ENCODE data around the gene SCARF2. TPM values are rescaled to one million over a fixed set of nuclear protein-coding genes. Genes with fewer than 3 reads are reported as not detected.
"Not testable (repeated sequence)": the region's sequence is repeated elsewhere in the genome, so short reads cannot be mapped to it uniquely, and the experiment has no call there.

Gene SCARF2
- polyA plus RNA-seq, 12 donors = 8.8 to 23.4 (median 13.0) TPM; not detected in 1

DNA sequence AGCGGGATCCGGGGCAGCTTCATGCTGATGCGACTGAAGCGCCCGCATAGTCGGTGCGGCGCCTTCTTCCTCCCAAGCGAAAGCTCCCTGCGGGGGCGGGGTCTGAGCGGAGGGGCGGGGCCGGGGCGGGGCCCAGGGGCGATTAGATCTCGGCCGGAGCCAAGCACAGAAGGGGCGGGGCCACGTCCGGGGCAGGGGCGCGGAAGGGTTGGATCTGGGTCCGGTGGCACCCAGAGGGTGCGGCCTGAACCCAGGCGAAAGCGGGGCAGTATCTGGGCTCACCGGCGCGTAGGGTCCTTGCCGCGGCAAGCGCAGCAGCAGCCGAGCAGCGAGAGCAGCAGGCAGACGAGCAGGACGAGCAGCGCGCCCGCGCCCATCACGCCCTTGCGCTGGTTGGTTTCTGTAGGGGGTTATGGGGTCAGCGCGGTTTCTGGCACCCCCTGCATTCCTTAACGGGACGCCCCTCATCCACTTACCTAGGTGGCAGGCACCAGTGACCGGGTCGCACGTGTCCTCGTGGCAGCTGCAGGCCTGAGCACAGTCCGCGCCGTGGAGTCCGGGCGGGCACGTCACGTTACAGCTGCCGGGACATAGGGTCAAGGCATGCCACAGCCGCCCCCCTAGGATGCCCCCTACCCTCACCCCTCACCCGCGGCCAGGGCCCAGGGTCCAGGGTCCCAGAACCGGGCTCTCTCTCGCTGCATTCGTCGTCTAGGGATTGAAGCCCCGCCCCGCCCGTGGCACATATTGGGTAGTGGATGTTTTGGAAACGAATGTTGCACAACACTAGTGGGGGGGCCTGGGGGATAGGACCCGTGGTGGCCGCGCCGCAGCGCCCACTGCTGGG is 8.1 kb downstream of the SCARF2 start:
- DNase-seq = no peak

DNA sequence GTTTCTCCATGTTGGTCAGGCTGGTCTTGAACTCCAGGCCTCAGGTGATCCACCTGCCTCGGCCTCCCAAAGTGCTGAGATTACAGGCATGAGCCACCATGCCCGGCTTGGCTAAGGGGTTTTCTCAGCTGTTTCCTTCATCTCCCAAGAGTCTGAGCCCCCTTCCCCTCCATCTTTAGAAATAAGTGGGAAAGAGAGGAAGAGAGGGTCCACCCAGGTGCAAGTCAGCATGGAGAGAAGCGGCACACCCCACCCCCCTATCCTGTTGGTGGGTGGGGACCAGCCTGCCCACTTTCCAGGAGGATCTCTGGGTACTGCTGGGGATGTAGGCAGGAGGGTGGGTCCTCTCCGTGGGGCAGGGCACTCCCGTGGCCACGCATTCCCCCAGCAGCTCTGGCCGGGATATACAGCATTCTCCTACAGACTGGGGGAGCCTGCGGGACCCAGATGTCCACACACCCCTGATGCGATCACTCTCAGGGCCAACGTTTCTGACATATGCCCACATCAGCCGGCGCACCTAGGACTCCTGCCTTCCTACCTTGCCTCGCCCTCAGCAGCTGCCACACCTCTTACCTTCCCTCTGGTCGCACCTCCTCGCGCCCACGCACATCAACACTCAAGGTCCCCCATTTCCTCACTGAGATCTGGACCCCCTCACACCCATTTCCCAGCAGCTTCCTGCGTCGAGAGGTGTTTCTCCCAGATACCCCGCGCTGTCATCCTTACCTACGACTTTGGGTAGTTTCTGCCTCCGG is 8.9 kb downstream of the SCARF2 start:
- no peak for DNase-seq

DNA sequence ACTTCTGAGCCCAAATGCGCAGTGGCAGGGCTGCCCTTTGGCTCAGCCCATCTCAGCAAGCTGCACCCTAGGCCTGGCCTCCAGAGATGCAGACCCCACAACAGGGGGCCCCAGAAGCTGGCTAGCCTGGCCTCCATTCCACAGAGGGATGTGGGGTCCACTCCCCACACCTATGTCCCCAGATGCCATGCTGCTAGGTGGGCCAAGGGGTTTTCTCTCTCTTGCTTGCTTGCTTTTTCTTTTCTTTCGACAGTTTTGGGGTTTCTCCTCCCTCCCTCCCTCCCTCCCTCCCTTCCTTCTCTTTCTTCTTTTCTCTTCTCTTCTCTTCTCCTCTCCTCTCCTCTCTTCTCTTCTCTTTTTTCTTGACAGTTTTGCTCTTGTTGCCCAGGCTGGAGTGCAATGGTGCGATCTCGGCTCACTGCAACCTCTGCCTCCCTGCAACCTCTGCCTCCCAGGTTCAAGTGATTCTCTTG is 9.6 kb downstream of the SCARF2 start:
- DNase-seq = no peak

DNA sequence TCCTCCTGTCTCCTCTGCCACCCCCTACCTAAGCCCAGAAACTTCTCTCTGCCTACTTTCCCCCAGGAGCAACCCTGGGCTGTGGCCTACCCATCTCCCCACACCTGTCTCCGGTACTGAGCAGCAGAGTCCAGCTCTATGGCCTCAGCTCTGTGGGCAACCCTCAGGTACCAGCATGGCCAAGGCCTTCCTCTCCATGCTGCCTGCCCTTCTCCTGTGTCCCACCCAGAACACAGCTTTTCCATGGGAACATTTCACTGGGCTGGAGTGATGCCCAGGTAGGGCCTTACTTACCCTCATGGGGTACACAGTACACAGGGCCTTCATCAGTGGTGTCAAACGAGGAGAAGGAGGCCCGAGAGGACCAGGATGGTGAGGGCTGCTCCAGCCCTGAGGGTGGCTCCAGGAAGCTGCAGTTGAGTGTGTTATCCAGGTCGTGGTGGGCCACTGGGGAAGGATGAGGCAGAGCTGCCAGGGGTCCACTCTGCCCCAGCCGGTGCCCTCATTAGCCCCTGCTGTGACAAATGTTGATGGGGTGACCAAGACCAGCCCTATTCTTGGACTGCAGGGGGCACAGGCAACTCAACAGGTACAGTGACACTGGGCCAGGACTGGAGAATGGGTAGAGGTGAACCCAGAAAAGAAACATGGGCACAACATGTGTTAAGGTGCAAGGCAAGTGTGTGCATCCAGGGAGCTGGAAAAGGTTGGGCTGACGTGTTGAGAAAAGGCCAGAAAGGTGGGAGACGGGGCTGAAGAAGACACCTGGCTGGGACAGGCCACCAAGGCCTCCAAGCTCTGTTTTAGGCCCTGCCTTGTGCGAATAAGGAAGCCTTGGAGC is 10.3 kb downstream of the SCARF2 start:
- no peak for DNase-seq

DNA sequence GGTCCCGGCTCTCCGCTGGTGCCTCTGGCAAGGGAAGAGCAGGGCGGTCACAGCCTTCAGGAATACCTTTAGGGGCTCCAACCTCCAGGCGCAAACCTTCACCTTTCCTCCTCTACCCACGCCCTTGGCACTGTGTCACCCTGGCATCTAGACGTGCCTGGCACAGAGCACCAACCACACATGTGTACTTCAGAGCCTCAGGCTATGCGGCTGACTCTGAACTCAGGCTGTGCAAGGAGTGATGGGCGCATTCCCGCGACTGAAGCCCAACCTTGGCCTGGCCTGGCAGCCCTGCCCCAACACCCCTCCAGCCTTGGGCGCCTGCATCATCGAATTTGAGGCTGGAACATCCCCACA is 11.4 kb downstream of the SCARF2 start:
- DNase-seq = no peak

DNA sequence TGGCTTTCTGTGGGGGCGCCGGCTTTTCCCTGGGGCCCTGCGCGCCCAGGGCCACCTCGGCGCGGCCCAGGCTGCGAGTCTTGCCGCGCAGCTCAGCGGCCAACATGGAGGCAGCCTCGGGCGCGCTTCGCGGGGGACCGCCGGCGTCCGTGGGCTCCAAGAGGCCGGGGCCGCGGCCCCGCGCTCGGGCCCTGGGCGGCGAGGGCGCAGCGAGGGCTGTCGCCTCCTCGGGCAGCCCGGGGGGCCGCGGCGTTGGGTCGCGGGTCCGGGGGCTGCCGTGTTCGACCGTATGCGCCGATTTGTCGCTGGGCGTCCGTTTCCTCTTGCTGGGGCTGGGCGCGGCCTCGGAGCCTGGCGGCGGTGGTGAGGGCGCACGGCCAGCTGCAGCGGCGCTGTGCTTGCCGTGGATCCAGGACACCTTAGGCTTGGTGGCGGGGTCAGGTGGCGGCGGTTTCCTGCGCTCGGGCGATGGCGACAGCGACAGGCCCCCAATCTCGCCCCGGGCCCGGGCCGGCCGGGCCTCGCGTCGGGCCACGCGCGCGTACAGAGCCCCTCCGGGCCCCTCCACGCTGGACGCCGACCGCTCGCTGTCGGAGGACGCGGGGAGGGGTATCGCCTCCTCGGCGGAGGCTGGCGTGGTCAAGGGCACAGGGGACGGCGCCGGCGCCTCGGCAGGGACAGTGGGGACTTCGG is 11.9 kb downstream of the SCARF2 start:
- no peak for DNase-seq

GRCh38 chr22:20424932-20425565 is 12.6 kb downstream of the SCARF2 start:
- DNase-seq = peak; percentile 53

GRCh38 chr22:20424568-20424931 is 13.1 kb downstream of the SCARF2 start:
- no peak for DNase-seq

- no peak for DNase-seq
These were observed 13.6 kb downstream of the SCARF2 start for GRCh38 chr22:20423906-20424551.

DNA sequence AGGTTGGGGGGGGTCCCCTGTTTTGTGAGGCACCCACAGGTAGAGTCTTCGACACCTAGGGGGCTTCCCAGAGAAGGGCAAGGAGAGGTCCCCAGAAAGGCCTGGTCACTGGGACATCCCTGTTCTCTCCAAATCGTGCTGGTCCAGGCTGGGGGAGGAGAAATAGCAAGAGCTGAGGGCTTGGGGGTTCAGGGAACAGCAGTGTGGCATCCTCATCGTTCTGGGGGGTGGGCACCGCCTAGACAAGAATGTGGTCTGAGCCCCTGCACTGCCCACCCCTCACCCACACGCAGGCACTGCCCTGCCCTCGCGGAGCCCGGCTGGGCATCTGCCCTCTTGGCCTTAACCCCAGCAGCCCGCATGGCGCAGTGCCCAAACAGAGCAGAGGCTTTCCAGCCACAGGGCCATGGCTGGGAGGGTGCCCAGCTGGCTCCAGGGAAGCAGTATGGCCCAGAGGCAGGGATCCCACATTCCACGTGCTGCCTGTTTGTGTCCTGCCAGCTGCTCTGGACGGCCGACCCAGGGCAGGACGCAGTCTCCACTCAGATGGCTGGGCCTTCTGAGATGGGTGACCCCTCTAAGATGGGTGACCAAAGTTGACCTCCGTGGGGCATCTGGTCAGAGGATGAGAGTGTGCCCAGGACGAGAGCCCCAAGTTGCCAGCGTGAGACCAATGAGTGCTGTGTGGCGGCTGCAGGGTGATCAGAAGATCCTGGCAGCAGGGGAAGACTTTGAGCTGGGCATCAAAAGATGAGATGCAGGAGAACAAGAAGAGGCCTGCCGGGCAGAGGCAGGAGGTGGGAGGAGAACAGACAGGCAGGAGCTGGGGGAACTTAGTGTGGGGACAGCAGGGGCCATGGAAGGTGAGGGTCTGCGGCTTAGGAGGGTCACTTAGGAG is 14.4 kb downstream of the SCARF2 start:
- DNase-seq = peak; percentile 55

- peak; percentile 81 for DNase-seq
These were observed 15.2 kb downstream of the SCARF2 start for GRCh38 chr22:20422271-20423007.

- DNase-seq = no peak
These were observed 16.1 kb downstream of the SCARF2 start for GRCh38 chr22:20421507-20421874.

DNA sequence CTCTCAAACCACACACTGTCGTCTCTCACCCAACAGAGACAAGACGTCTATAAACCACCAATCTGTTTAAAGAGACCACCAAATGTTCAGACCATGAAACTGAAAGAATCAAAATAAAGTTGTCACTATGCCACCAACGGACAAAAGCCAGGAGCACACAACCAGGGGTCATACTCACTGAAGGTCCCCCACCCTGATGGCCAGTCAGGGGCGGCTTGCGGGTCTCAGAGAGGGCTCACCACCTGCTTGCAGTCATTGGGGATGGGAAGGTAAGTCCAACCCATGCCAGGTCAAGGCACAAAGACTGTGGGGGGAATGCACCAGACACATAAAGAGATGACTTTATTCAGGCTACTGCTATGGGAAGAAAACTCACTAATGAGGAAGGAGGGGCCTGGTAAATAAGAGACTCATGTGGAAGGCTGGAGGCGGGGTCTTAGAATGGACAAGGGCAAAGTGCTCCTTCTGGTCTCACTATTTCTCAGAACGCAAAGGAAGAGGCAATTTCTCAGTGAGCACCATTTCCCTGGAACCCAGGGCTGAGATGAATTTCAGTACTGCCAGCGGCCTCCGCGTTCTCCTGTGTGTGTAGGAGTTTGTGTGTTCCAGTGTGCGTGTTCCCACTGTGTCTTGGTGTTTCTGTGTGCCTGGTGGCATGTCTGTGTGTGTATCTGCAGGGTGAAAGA is 17.3 kb downstream of the SCARF2 start:
- no peak for DNase-seq

DNA sequence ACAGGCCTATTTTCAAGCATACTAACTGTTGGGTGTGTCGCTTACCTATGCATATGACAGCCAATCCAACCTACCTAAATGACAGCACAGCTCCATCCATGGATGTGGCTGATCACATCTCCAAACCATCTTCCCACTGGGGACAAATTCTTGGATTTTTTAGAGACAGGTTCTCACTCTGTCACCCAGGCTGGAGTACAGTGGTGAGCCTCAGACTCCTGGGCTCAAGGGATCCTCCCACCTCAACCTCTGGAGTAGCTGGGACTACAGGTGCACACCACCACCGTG is 18.0 kb downstream of the SCARF2 start:
- no peak for DNase-seq

DNA sequence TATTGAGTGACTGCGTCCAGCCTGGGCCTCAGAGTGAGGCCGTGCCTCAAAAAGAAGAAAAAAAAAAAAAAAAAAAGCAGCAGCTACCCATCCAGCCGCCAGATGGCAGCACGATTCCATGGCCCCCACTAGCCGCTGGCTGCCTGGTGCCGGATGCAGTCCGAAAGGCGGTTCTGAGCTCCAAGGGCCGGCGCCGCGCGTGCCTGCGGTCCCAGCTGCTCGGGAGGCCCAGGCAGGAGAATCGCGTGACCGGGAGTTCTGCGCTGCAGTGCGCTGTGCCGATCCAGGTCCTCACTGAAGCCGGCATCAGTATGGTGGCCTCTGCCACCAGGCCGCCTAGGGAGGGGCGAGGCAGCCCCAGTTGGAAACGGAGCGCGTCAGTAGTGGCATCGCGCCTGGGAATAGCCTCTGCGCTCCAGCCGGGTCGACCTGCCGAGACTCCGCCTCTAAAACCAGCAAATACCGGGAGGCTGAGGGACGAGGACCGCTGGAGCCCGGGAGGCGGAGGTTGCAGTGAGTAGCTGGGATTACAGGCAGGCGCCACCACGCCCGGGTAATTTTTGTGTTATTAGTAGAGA is 19.3 kb downstream of the SCARF2 start:
- peak; percentile 86 for DNase-seq

- not testable (repeated sequence) for DNase-seq
These were observed 21.9 kb downstream of the SCARF2 start for GRCh38 chr22:20415699-20416098.

- not testable (repeated sequence) for DNase-seq
These were observed 22.4 kb downstream of the SCARF2 start for GRCh38 chr22:20415241-20415640.

DNA sequence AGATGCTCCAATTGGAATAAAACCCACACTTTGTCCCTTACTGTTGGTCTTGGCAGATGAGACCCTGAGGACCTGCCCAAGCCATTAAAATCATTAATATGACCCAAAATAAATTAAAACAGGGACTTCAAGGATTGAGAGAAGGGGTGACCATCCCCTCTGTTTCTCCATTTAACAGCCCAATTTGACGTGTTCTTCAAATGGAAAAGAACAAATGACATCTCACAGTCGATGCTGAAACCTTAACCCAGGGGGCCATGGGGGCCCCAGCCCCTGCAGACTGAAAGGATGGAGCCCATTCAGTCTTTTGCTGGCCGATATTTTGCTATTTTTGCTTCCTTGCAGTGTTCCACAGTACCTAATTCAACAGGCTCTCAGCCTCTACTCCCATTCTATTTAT is 23.2 kb downstream of the SCARF2 start:
- no peak for DNase-seq

Data from muscle of arm (tissue), 12 donors.